ENCODE measurements around the gene PARPBP. TPM values are rescaled to one million over a fixed set of nuclear protein-coding genes. Genes with fewer than 3 reads are reported as not detected.

Gene PARPBP
- total and polyA plus RNA-seq, 2 experiments from 2014 or later, result 10.3 to 13.4 TPM

- H3K4me3 ChIP-seq, result no peak overlapping the region
- H3K9me2 ChIP-seq (ENCODE audit: insufficient read depth), result no peaks in the 10 kb centered on the region
- no peaks in the 10 kb centered on the region for H3K27me3 ChIP-seq (replicated peaks; ENCODE audit: insufficient read depth)
- H3K9me3 ChIP-seq (ENCODE audit: low read depth), result no peaks in the 10 kb centered on the region
- H3K9ac ChIP-seq, result no peak overlapping the region
- no peaks in the 10 kb centered on the region for H3K4me1 ChIP-seq (ENCODE audit: insufficient read depth)
- no peaks in the 10 kb centered on the region for H3K79me2 ChIP-seq (ENCODE audit: insufficient read depth)
- H4K20me1 ChIP-seq (ENCODE audit: insufficient read depth), result no peaks in the 10 kb centered on the region
- in situ Hi-C loops (cut with MboI), result no loop called here
- no peak overlapping the region for H3K27ac ChIP-seq
- H2AFZ ChIP-seq, result no peak overlapping the region
- H3K4me2 ChIP-seq (ENCODE audit: unreplicated experiment), result no peak overlapping the region
- no peaks in the 10 kb centered on the region for H3F3A ChIP-seq (ENCODE audit: insufficient read depth)
- peaks cover 30% of the 10 kb centered on the region for H3K36me3 ChIP-seq (ENCODE audit: low read depth)
- no peak for TF ChIP-seq EZH2 (IDR thresholded peaks at IDR 0.05; ENCODE audit: insufficient read depth, poor library complexity, severe bottlenecking)
- TF ChIP-seq EZH2phosphoT487 (IDR thresholded peaks at IDR 0.05; ENCODE audit: insufficient read depth, low read depth), result no peak
- DNase-seq, result no peak
Measured at GRCh38 chr12:102110782-102111181, 9.2 kb upstream of the PARPBP start.

- WGBS, 2 experiments (ENCODE audit: low coverage in 1 of 2, low lambda C conversion rate in 2 of 2, missing lambda C conversion rate in 2 of 2), result 48 to 55% methylated on average over 2 of the region's 2 CpGs
- in situ Hi-C loops (cut with MboI), result no loop called here
- no peaks in the 10 kb centered on the region for H3F3A ChIP-seq (ENCODE audit: insufficient read depth)
Measured at GRCh38 chr12:102114212-102114611, 5.8 kb upstream of the PARPBP start.

GRCh38 chr12:102116392-102116791 lies 3.6 kb upstream of the PARPBP start:
- H3F3A ChIP-seq (ENCODE audit: insufficient read depth), result no peaks in the 10 kb centered on the region
- WGBS, 2 experiments (ENCODE audit: low coverage in 1 of 2, low lambda C conversion rate in 2 of 2, missing lambda C conversion rate in 2 of 2), result 90 to 92% methylated on average over 7 of the region's 7 CpGs
- no peak overlapping the region for H3K4me2 ChIP-seq (ENCODE audit: unreplicated experiment)
- no peaks in the 10 kb centered on the region for H3K27me3 ChIP-seq (replicated peaks; ENCODE audit: insufficient read depth)
- no peaks in the 10 kb centered on the region for H4K20me1 ChIP-seq (ENCODE audit: insufficient read depth)
- peaks cover 16% of the 10 kb centered on the region for H3K4me1 ChIP-seq (ENCODE audit: insufficient read depth)
- peaks cover 27% of the 10 kb centered on the region for H3K79me2 ChIP-seq (ENCODE audit: insufficient read depth)
- no peaks in the 10 kb centered on the region for H3K9me3 ChIP-seq (ENCODE audit: low read depth)
- no peak overlapping the region for H3K9ac ChIP-seq
- in situ Hi-C loops (cut with MboI), result no loop called here
- no peaks in the 10 kb centered on the region for H3K9me2 ChIP-seq (ENCODE audit: insufficient read depth)
- no peak overlapping the region for H3K27ac ChIP-seq
- H2AFZ ChIP-seq, result no peak overlapping the region
- no peak overlapping the region for H3K4me3 ChIP-seq
- DNase-seq, result no peak
- TF ChIP-seq EZH2 (IDR thresholded peaks at IDR 0.05; ENCODE audit: insufficient read depth, poor library complexity, severe bottlenecking) (no peak), EZH2phosphoT487 (IDR thresholded peaks at IDR 0.05; ENCODE audit: insufficient read depth, low read depth) (no peak)
- peaks cover 20% of the 10 kb centered on the region for H3K36me3 ChIP-seq (ENCODE audit: low read depth)

More at GRCh38 chr12:102114212-102114611, 5.8 kb upstream of the PARPBP start:
- no peak overlapping the region for H2AFZ ChIP-seq
- H3K4me2 ChIP-seq (ENCODE audit: unreplicated experiment), result no peak overlapping the region
- no peak for DNase-seq
- H3K27me3 ChIP-seq (replicated peaks; ENCODE audit: insufficient read depth), result no peaks in the 10 kb centered on the region
- H3K79me2 ChIP-seq (ENCODE audit: insufficient read depth), result peaks cover 10% of the 10 kb centered on the region
- no peak overlapping the region for H3K4me3 ChIP-seq
- H3K9me3 ChIP-seq (ENCODE audit: low read depth), result no peaks in the 10 kb centered on the region
- peaks cover 5% of the 10 kb centered on the region; the same call in 1 of the 2 replicates for H3K4me1 ChIP-seq (ENCODE audit: insufficient read depth)
- TF ChIP-seq EZH2 (IDR thresholded peaks at IDR 0.05; ENCODE audit: insufficient read depth, poor library complexity, severe bottlenecking) (no peak), EZH2phosphoT487 (IDR thresholded peaks at IDR 0.05; ENCODE audit: insufficient read depth, low read depth) (no peak)
- H3K9me2 ChIP-seq (ENCODE audit: insufficient read depth), result no peaks in the 10 kb centered on the region
- H3K36me3 ChIP-seq (ENCODE audit: low read depth), result peaks cover 25% of the 10 kb centered on the region
- H4K20me1 ChIP-seq (ENCODE audit: insufficient read depth), result no peaks in the 10 kb centered on the region
- no peak overlapping the region for H3K27ac ChIP-seq
- no peak overlapping the region for H3K9ac ChIP-seq

GRCh38 chr12:102118874-102119273 lies 1.1 kb upstream of the PARPBP start:
- 28 to 30% methylated on average over 2 of the region's 2 CpGs for WGBS, 2 experiments (ENCODE audit: low coverage in 1 of 2, low lambda C conversion rate in 2 of 2, missing lambda C conversion rate in 2 of 2)
- Histone ChIP-seq H2AFZ (peak overlapping the region; percentile 99), H3K9me2 (ENCODE audit: insufficient read depth) (no peaks in the 10 kb centered on the region), H3K4me3 (peak overlapping the region; percentile 97), H3K79me2 (ENCODE audit: insufficient read depth) (peaks cover 49% of the 10 kb centered on the region), H3K27ac (no peak overlapping the region), H4K20me1 (ENCODE audit: insufficient read depth) (no peaks in the 10 kb centered on the region), H3K9ac (peak overlapping the region; percentile 96), H3K4me2 (ENCODE audit: unreplicated experiment) (peak overlapping the region; percentile 93), H3K9me3 (ENCODE audit: low read depth) (no peaks in the 10 kb centered on the region), H3F3A (ENCODE audit: insufficient read depth) (no peaks in the 10 kb centered on the region), H3K27me3 (replicated peaks; ENCODE audit: insufficient read depth) (no peaks in the 10 kb centered on the region), H3K4me1 (ENCODE audit: insufficient read depth) (peaks cover 16% of the 10 kb centered on the region), H3K36me3 (ENCODE audit: low read depth) (peaks cover 17% of the 10 kb centered on the region)
- in situ Hi-C loops (cut with MboI), result no loop called here
- DNase-seq, result peak; percentile 37
- TF ChIP-seq EZH2phosphoT487 (IDR thresholded peaks at IDR 0.05; ENCODE audit: insufficient read depth, low read depth) (no peak), EZH2 (IDR thresholded peaks at IDR 0.05; ENCODE audit: insufficient read depth, poor library complexity, severe bottlenecking) (no peak)

GRCh38 chr12:102120564-102120873 lies 536 bp downstream of the PARPBP start:
- Histone ChIP-seq H3K27me3 (replicated peaks; ENCODE audit: insufficient read depth) (no peaks in the 10 kb centered on the region), H3K79me2 (ENCODE audit: insufficient read depth) (peaks cover 55% of the 10 kb centered on the region), H3K9me2 (ENCODE audit: insufficient read depth) (no peaks in the 10 kb centered on the region), H3K4me3 (peak overlapping the region; percentile 97), H3F3A (ENCODE audit: insufficient read depth) (no peaks in the 10 kb centered on the region), H3K4me2 (ENCODE audit: unreplicated experiment) (peak overlapping the region; percentile 93), H3K4me1 (ENCODE audit: insufficient read depth) (peaks cover 16% of the 10 kb centered on the region), H3K36me3 (ENCODE audit: low read depth) (peaks cover 16% of the 10 kb centered on the region), H4K20me1 (ENCODE audit: insufficient read depth) (no peaks in the 10 kb centered on the region), H3K27ac (peak overlapping the region; percentile 69), H3K9ac (peak overlapping the region; percentile 96), H3K9me3 (ENCODE audit: low read depth) (no peaks in the 10 kb centered on the region), H2AFZ (peak overlapping the region; percentile 99)
- TF ChIP-seq EZH2phosphoT487 (IDR thresholded peaks at IDR 0.05; ENCODE audit: insufficient read depth, low read depth) (no peak), EZH2 (IDR thresholded peaks at IDR 0.05; ENCODE audit: insufficient read depth, poor library complexity, severe bottlenecking) (no peak)
- 5 to 6% methylated on average over 4 of the region's 4 CpGs for WGBS, 2 experiments (ENCODE audit: low coverage in 1 of 2, low lambda C conversion rate in 2 of 2, missing lambda C conversion rate in 2 of 2)
- in situ Hi-C loops (cut with MboI), result no loop called here
- no peak for DNase-seq
